ENCODE measurements around the gene DUSP22. TPM values are rescaled to one million over a fixed set of nuclear protein-coding genes. Genes with fewer than 3 reads are reported as not detected.
A peak's percentile ranks its signal among the peaks of the same experiment; 100 is the strongest.

DUSP22 gene
- total and polyA plus RNA-seq, 9 of the 15 experiments (the other 6 are each of a cell fraction or from before 2014, with no cell fraction given) = 9.3 to 19.4 (median 11.8) TPM

DNA sequence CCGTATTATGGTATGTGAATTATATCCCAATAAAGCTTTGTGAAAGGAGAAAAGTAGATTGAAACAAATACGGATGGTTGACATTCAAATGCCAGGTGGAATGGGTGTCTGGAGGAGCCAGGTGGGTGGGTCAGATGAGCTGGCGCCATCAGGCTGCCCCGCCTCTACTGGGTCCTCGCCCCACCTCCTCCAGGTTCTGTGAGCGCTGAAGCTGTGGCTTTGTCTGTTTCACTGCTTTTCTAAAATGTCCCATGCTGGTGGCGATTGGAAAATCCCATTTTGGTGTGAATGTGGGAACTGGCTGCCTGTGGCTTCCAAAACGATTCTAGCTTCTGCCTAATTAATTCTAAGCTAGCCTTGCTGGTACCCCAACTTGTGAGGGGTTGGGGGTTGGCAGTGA lies 16.5 kb downstream of the DUSP22 start:
- no peaks in the 10 kb centered on the region for H3K79me2 ChIP-seq (ENCODE audit: control insufficient read depth, insufficient read depth, low read length)
- in situ Hi-C loops (cut with MboI) = no loop called here
- peak in 1 of 4 experiments; percentile 41 for DNase-seq (ENCODE audit: extremely low read depth in 1 of 4, low spot score in 3 of 4)
- no peaks in the 10 kb centered on the region for H3K9me3 ChIP-seq (replicated peaks; ENCODE audit: control insufficient read depth, insufficient read depth, low read depth, low read length)
- no peak overlapping the region for H3K4me2 ChIP-seq (ENCODE audit: insufficient read depth, low read length)
- H2AFZ ChIP-seq (ENCODE audit: low read depth, low read length) = no peak overlapping the region
- no peaks in the 10 kb centered on the region for H4K20me1 ChIP-seq (replicated peaks; ENCODE audit: control insufficient read depth, insufficient read depth, low read length)
- intact Hi-C loops (cut with micrococcal nuclease) = no loop called here
- CTCF ChIA-PET (ENCODE audit: low intra/inter-chr PET ratio) = no interaction called here
- BruUV-seq (replicated peaks) = no TSS peak
- POLR2A ChIA-PET = interaction anchor here (1.2 to 1.4 kb wide), 2 partner anchors 11 to 14 kb away, joined by 4 to 6 read pairs; no protein-coding TSS in a partner anchor
- peaks cover 0 to 10% of the 10 kb centered on the region in 2 experiments; a peak in 2 of 5 replicates for H3K27me3 ChIP-seq (ENCODE audit: control insufficient read depth in 2 of 2, insufficient read depth in 2 of 2, low read length in 2 of 2)
- no peaks in the 10 kb centered on the region for H3K36me3 ChIP-seq (ENCODE audit: control insufficient read depth, insufficient read depth, low read length)
- no peak overlapping the region for H3K4me3 ChIP-seq
- H3K9me1 ChIP-seq (ENCODE audit: control insufficient read depth, insufficient read depth, low read length) = no peaks in the 10 kb centered on the region
- ATAC-seq = no peak
- 0 out of 2 replicates have a peak, but pooled peaks have one; percentile 5 for TF ChIP-seq PHF8 (IDR thresholded peaks at IDR 0.05; ENCODE audit: borderline replicate concordance, low read length)
- no peak for TF ChIP-seq GATA2 (CRISPR knock-in tag; IDR thresholded peaks at IDR 0.05)
- no peak for FAIRE-seq
- no peak overlapping the region for H3K27ac ChIP-seq (ENCODE audit: extremely low read depth, low read depth, low read length)
- H3K9ac ChIP-seq (ENCODE audit: insufficient read depth in 1 of 2, low read depth in 2 of 2, low read length in 2 of 2) = no peak overlapping the region
- 30% methylated on average over 8 of the region's 8 CpGs for WGBS (ENCODE audit: insufficient coverage, low coverage, missing lambda C conversion rate)
- peaks cover 9 to 12% of the 10 kb centered on the region in 2 experiments for H3K4me1 ChIP-seq (replicated peaks in 1 of 2; ENCODE audit: control insufficient read depth in 2 of 2, insufficient read depth in 2 of 2, low read length in 2 of 2)

DNA sequence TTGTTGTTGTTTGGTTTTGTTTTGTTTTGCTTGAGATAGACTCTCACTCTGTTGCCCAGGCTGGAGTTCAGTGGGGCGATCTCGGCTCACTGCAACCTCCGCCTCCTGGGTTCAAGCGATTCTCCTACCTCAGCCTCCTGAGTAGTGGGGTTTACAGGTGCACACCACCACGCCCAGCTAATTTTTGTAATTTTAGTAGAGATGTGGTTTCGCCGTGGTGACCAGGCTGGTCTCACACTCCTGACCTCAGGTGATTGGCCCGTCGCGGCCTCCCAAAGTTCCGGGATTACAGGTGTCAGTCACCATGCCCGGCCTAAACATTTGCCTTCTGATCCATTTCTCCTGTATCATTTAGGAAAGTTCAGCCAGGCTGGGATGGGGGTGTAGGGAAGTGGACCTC lies 17.7 kb downstream of the DUSP22 start:
- POLR2A ChIA-PET = interaction anchor here (0.6 to 1.4 kb wide), 2 partner anchors 13 to 949 kb away, joined by 3 to 6 read pairs; no protein-coding TSS in a partner anchor
- Histone ChIP-seq H3K27me3 (ENCODE audit: control insufficient read depth in 2 of 2, insufficient read depth in 2 of 2, low read length in 2 of 2) (peaks cover 0 to 11% of the 10 kb centered on the region in 2 experiments; a peak in 2 of 5 replicates), H3K9me1 (ENCODE audit: control insufficient read depth, insufficient read depth, low read length) (no peaks in the 10 kb centered on the region), H3K27ac (ENCODE audit: extremely low read depth, low read depth, low read length) (no peak overlapping the region), H3K4me3 (no peak overlapping the region), H2AFZ (ENCODE audit: low read depth, low read length) (no peak overlapping the region), H3K4me1 (replicated peaks in 1 of 2; ENCODE audit: control insufficient read depth in 2 of 2, insufficient read depth in 2 of 2, low read length in 2 of 2) (peaks cover 5 to 12% of the 10 kb centered on the region in 2 experiments), H3K4me2 (ENCODE audit: insufficient read depth, low read length) (no peak overlapping the region), H3K9ac (ENCODE audit: insufficient read depth in 1 of 2, low read depth in 2 of 2, low read length in 2 of 2) (no peak overlapping the region), H4K20me1 (replicated peaks; ENCODE audit: control insufficient read depth, insufficient read depth, low read length) (no peaks in the 10 kb centered on the region), H3K79me2 (ENCODE audit: control insufficient read depth, insufficient read depth, low read length) (no peaks in the 10 kb centered on the region), H3K9me3 (replicated peaks; ENCODE audit: control insufficient read depth, insufficient read depth, low read depth, low read length) (no peaks in the 10 kb centered on the region), H3K36me3 (ENCODE audit: control insufficient read depth, insufficient read depth, low read length) (no peaks in the 10 kb centered on the region)
- no peak for DNase-seq (ENCODE audit: extremely low read depth in 1 of 4, low spot score in 3 of 4)
- TF ChIP-seq, protein P1, sequence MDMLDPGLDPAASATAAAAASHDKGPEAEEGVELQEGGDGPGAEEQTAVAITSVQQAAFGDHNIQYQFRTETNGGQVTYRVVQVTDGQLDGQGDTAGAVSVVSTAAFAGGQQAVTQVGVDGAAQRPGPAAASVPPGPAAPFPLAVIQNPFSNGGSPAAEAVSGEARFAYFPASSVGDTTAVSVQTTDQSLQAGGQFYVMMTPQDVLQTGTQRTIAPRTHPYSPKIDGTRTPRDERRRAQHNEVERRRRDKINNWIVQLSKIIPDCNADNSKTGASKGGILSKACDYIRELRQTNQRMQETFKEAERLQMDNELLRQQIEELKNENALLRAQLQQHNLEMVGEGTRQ (CRISPR knock-in tag; IDR thresholded peaks at IDR 0.05) = 0 out of 2 replicates have a peak, but pooled peaks have one; percentile 7
- TF ChIP-seq NR3C1 (CRISPR knock-in tag; IDR thresholded peaks at IDR 0.05) (no peak), EGR1 (conservative IDR thresholded peaks at IDR 0.05) (no peak), ZBED1 (IDR thresholded peaks at IDR 0.05) (no peak)
- TF ChIP-seq, protein P2, sequence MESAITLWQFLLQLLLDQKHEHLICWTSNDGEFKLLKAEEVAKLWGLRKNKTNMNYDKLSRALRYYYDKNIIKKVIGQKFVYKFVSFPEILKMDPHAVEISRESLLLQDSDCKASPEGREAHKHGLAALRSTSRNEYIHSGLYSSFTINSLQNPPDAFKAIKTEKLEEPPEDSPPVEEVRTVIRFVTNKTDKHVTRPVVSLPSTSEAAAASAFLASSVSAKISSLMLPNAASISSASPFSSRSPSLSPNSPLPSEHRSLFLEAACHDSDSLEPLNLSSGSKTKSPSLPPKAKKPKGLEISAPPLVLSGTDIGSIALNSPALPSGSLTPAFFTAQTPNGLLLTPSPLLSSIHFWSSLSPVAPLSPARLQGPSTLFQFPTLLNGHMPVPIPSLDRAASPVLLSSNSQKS (CRISPR knock-in tag; IDR thresholded peaks at IDR 0.05) = no peak
- BruUV-seq (replicated peaks) = no TSS peak
- CTCF ChIA-PET (ENCODE audit: low intra/inter-chr PET ratio) = no interaction called here
- intact Hi-C loops (cut with micrococcal nuclease) = no loop called here
- WGBS (ENCODE audit: insufficient coverage, low coverage, missing lambda C conversion rate) = 54% methylated on average over 12 of the region's 12 CpGs
- in situ Hi-C loops (cut with MboI) = no loop called here
- no peak for ATAC-seq
- FAIRE-seq = no peak
